GM23338 (cell line): ENCODE data around the gene TMEM92. TPM values are rescaled to one million over a fixed set of nuclear protein-coding genes. Genes with fewer than 3 reads are reported as not detected.

ENCODE experiments used
- ATAC-seq: fragments of 200-7000 bp; cut with Tn5 transposase; 3 replicates; pipeline ENCODE4 v1.9.1; 2020
- DNase-seq: peaks from one replicate; pipeline ENCODE4 v3.0.0-alpha.2; 2015; ENCODE audit warnings: low spot score
- H2AFZ ChIP-seq: fragments of 200-600 bp; sonication (generic); 2 replicates; pipeline ENCODE4 v1.8.0; 2016; ENCODE audit warnings: antibody characterized with exemption, mild to moderate bottlenecking, moderate library complexity
- H3F3A ChIP-seq: fragments of 200-600 bp; sonication (generic); replicated peaks from 2 replicates; pipeline ENCODE4 v1.8.0; 2017; ENCODE audit warnings: antibody characterized with exemption, mixed run types, low read depth
- H3K27ac ChIP-seq: fragments of 200-600 bp; sonication (generic); 2 replicates; pipeline ENCODE4 v1.6.1; 2016; ENCODE audit warnings: low read depth
- H3K27me3 ChIP-seq: fragments of 200-600 bp; sonication (generic); 2 replicates; pipeline ENCODE4 v1.8.0; 2016; ENCODE audit warnings: mild to moderate bottlenecking, mixed run types, moderate library complexity; ENCODE audit not compliant: insufficient read depth
- H3K36me3 ChIP-seq: fragments of 200-600 bp; sonication (generic); 2 replicates; pipeline ENCODE4 v1.8.0; 2016; ENCODE audit warnings: mild to moderate bottlenecking; ENCODE audit not compliant: insufficient read depth
- H3K4me1 ChIP-seq: fragments of 200-600 bp; sonication (generic); 2 replicates; pipeline ENCODE4 v1.8.0; 2016; ENCODE audit warnings: mild to moderate bottlenecking, moderate library complexity; ENCODE audit not compliant: insufficient read depth
- H3K4me2 ChIP-seq: fragments of 200-600 bp; sonication (generic); 2 replicates; pipeline ENCODE4 v1.7.1; 2017; ENCODE audit warnings: mixed run types
- H3K4me3 ChIP-seq: fragments of 200-600 bp; sonication (generic); 2 replicates; pipeline ENCODE4 v1.6.1; 2016; ENCODE audit warnings: mixed run types
- H3K79me2 ChIP-seq: fragments of 200-600 bp; sonication (generic); replicated peaks from 2 replicates; pipeline ENCODE4 v1.8.0; 2017; ENCODE audit warnings: mild to moderate bottlenecking; ENCODE audit not compliant: insufficient read depth
- H3K9me2 ChIP-seq: fragments of 200-600 bp; sonication (generic); 2 replicates; pipeline ENCODE4 v1.8.0; 2017; ENCODE audit not compliant: insufficient read depth
- H4K20me1 ChIP-seq: fragments of 200-600 bp; sonication (generic); replicated peaks from 2 replicates; pipeline ENCODE4 v1.8.0; 2017; ENCODE audit warnings: mild to moderate bottlenecking; ENCODE audit not compliant: insufficient read depth
- H3K27ac Mint-ChIP-seq: 2 replicates; pipeline ENCODE4 v1.8.0; 2020; ENCODE audit warnings: inconsistent platforms, mild to moderate bottlenecking, moderate library complexity, mixed read lengths
- H3K27me3 Mint-ChIP-seq: 3 replicates; pipeline ENCODE4 v1.8.0; 2022; ENCODE audit warnings: low read depth, mild to moderate bottlenecking, moderate library complexity, mixed read lengths, inconsistent platforms; ENCODE audit not compliant: insufficient read depth, poor library complexity
- H3K36me3 Mint-ChIP-seq: 3 replicates; pipeline ENCODE4 v1.8.0; 2021; ENCODE audit warnings: low read depth, mild to moderate bottlenecking, inconsistent platforms, moderate library complexity, mixed read lengths
- H3K4me1 Mint-ChIP-seq: 3 replicates; pipeline ENCODE4 v1.8.0; 2020; ENCODE audit warnings: mild to moderate bottlenecking, inconsistent platforms, mixed read lengths
- H3K4me3 Mint-ChIP-seq: 3 replicates; pipeline ENCODE4 v1.8.0; 2021; ENCODE audit warnings: moderate library complexity, mild to moderate bottlenecking, inconsistent platforms, mixed read lengths
- H3K9me3 Mint-ChIP-seq: 3 replicates; pipeline ENCODE4 v1.8.0; 2020; ENCODE audit warnings: moderate library complexity, mild to moderate bottlenecking, inconsistent platforms, mixed read lengths
- CREB1 ChIP-seq: fragments of 250-450 bp; sonication (Bioruptor Pico); IDR thresholded peaks from 2 replicates; pipeline ENCODE4 v1.5.0; 2020; ENCODE audit warnings: low read depth, mild to moderate bottlenecking, moderate library complexity
- CTCF ChIP-seq, 2 experiments: fragments of 200-600 bp in 1 of 2; sonication (generic) in 1 of 2; conservative IDR thresholded peaks; 2 replicates each; pipeline versions ENCODE4 v1.5.1 to v1.6.1; 2016 to 2017; ENCODE audit warnings: antibody characterized with exemption in 2 of 2, low read depth in 2 of 2, mild to moderate bottlenecking in 2 of 2, moderate library complexity in 1 of 2
- ETS1 ChIP-seq: IDR thresholded peaks from 2 replicates; pipeline ENCODE4 v1.6.1; 2016; ENCODE audit warnings: antibody characterized with exemption
- EZH2 ChIP-seq: fragments of 200-600 bp; sonication (generic); IDR thresholded peaks from one replicate; pipeline ENCODE4 v1.8.0; 2017; ENCODE audit warnings: antibody characterized with exemption, mild to moderate bottlenecking, low read depth; ENCODE audit not compliant: unreplicated experiment
- EZH2phosphoT487 ChIP-seq: fragments of 200-600 bp; sonication (generic); IDR thresholded peaks from one replicate; pipeline ENCODE4 v1.8.1; 2018; ENCODE audit warnings: antibody characterized with exemption; ENCODE audit not compliant: unreplicated experiment
- NANOG ChIP-seq: IDR thresholded peaks from 2 replicates; pipeline ENCODE4 v1.6.1; 2016; ENCODE audit warnings: antibody characterized with exemption, borderline replicate concordance
- POLR2AphosphoS5 ChIP-seq: IDR thresholded peaks from 2 replicates; pipeline ENCODE4 v1.6.1; 2016; ENCODE audit warnings: antibody characterized with exemption, low read depth
- STAT1 ChIP-seq: IDR thresholded peaks from one replicate; pipeline ENCODE4 v1.6.1; 2016; ENCODE audit warnings: antibody characterized with exemption; ENCODE audit not compliant: unreplicated experiment
- ZNF114 ChIP-seq: fragments of 250-450 bp; sonication (Bioruptor Pico); IDR thresholded peaks from 2 replicates; pipeline ENCODE4 v1.5.0; 2020; ENCODE audit warnings: mild to moderate bottlenecking, moderate library complexity
- ZNF331 ChIP-seq: fragments of 250-450 bp; sonication (Bioruptor Pico); IDR thresholded peaks from 2 replicates; pipeline ENCODE4 v1.5.0; 2020; ENCODE audit warnings: low read depth, mild to moderate bottlenecking, moderate library complexity
- ZNF462 ChIP-seq: fragments of 250-450 bp; sonication (Bioruptor Pico); IDR thresholded peaks from 2 replicates; pipeline ENCODE4 v1.5.0; 2020; ENCODE audit warnings: mild to moderate bottlenecking, moderate library complexity
- polyA plus RNA-seq: library from polyadenylated mRNA; unstranded; fragments of >200 nt; fragmentation: Nextera tagmentation; extraction: Ambion mirVana; gene quantifications from 2 replicates; pipeline ENCODE4 v1.2.1, GENCODE V29; 2016
- total RNA-seq: library from RNA; depleted of rRNA; stranded (reverse); fragments of >200 nt; shearing (Covaris generic); gene quantifications from 2 replicates; pipeline ENCODE4 v1.2.3, GENCODE V29; 2014

The TMEM92 gene
- total and polyA plus RNA-seq, 2 experiments from 2014 or later, result 9.7 to 18.4 TPM

GRCh38 chr17:50225701-50226240, 48.5 kb upstream of the TMEM92 start:
- Mint-ChIP-seq H3K9me3 (peaks cover 42% of the 10 kb centered on the region), H3K4me1 (peaks cover 5% of the 10 kb centered on the region; the same call in 1 of the 3 replicates), H3K27me3 (peaks cover 2% of the 10 kb centered on the region), H3K27ac (no peak overlapping the region), H3K4me3 (no peak overlapping the region), H3K36me3 (peaks cover 17% of the 10 kb centered on the region)
- H2AFZ ChIP-seq, result no peak overlapping the region
- DNase-seq, result no peak
- no peaks in the 10 kb centered on the region for H3K27me3 ChIP-seq
- H3K4me1 ChIP-seq, result no peaks in the 10 kb centered on the region
- H3K9me2 ChIP-seq, result peaks cover 5% of the 10 kb centered on the region; the same call in 1 of the 2 replicates
- no peaks in the 10 kb centered on the region for H3K79me2 ChIP-seq
- H3K36me3 ChIP-seq, result no peaks in the 10 kb centered on the region
- no peak overlapping the region for H3K4me2 ChIP-seq
- H3K27ac ChIP-seq, result no peak overlapping the region
- no peak for TF ChIP-seq CREB1 (CRISPR knock-in tag)
- no peak for TF ChIP-seq STAT1
- TF ChIP-seq CTCF (conservative IDR thresholded peaks at IDR 0.05; ENCODE audit: low read depth in 2 of 2), result no peak
- no peak for TF ChIP-seq ETS1
- no peak for TF ChIP-seq ZNF331 (CRISPR knock-in tag)
- H3F3A ChIP-seq, result no peaks in the 10 kb centered on the region
- ATAC-seq, result no peak
- H3K4me3 ChIP-seq, result no peak overlapping the region
- H4K20me1 ChIP-seq, result no peaks in the 10 kb centered on the region

GRCh38 chr17:50234581-50234980, 39.7 kb upstream of the TMEM92 start:
- H3K27ac ChIP-seq, result no peak overlapping the region
- H3K27me3 ChIP-seq, result no peaks in the 10 kb centered on the region
- ATAC-seq (no peak), DNase-seq (no peak)
- H3K4me3 ChIP-seq, result no peak overlapping the region
- H3F3A ChIP-seq, result no peaks in the 10 kb centered on the region
- no peaks in the 10 kb centered on the region for H3K9me2 ChIP-seq
- Mint-ChIP-seq H3K27me3 (peaks cover 4% of the 10 kb centered on the region), H3K36me3 (no peaks in the 10 kb centered on the region), H3K4me3 (no peak overlapping the region), H3K4me1 (no peaks in the 10 kb centered on the region), H3K27ac (no peak overlapping the region), H3K9me3 (peaks cover 10% of the 10 kb centered on the region; the same call in 2 of the 3 replicates)
- no peaks in the 10 kb centered on the region for H3K4me1 ChIP-seq
- H3K36me3 ChIP-seq, result no peaks in the 10 kb centered on the region
- H3K4me2 ChIP-seq, result no peak overlapping the region
- no peaks in the 10 kb centered on the region for H3K79me2 ChIP-seq
- no peaks in the 10 kb centered on the region for H4K20me1 ChIP-seq
- H2AFZ ChIP-seq, result no peak overlapping the region
- no peak for TF ChIP-seq EZH2phosphoT487
- TF ChIP-seq STAT1, result no peak
- TF ChIP-seq NANOG, result no peak
- TF ChIP-seq ZNF462, result no peak
- TF ChIP-seq ZNF114 (CRISPR knock-in tag), result no peak
- no peak for TF ChIP-seq CREB1 (CRISPR knock-in tag)
- no peak for TF ChIP-seq ETS1
- TF ChIP-seq EZH2, result no peak
- TF ChIP-seq POLR2AphosphoS5, result no peak
